ENCODE measurements around the gene BMS1. TPM values are rescaled to one million over a fixed set of nuclear protein-coding genes. Genes with fewer than 3 reads are reported as not detected.

Gene BMS1
- total RNA-seq, 1 donor from 2014 or later, result 24.6 TPM

GRCh38 chr10:42755028-42755451 lies 27.6 kb upstream of the BMS1 start:
- intact Hi-C loops (cut with micrococcal nuclease), result loop anchor here (10.0 kb wide), 2 partner anchors 120 to 590 kb away; partner anchors contain the start of gene ZNF33B
- H3K27ac Mint-ChIP-seq, result no peak overlapping the region
- H3K9me3 Mint-ChIP-seq, result no peaks in the 10 kb centered on the region
- DNase-seq (no peak), ATAC-seq (ENCODE audit: low read depth) (no peak)
- CTCF ChIA-PET, result no interaction called here
- H3K4me1 Mint-ChIP-seq, result peaks cover 14% of the 10 kb centered on the region
- no peaks in the 10 kb centered on the region for H3K36me3 Mint-ChIP-seq (ENCODE audit: low read depth)
- peaks cover 44% of the 10 kb centered on the region for H3K27me3 Mint-ChIP-seq
- POLR2A ChIA-PET, result no interaction called here
- H3K4me3 Mint-ChIP-seq, result peak overlapping the region; percentile 35
- TF ChIP-seq CTCF (IDR thresholded peaks at IDR 0.05), result no peak

- CTCF ChIA-PET, result no interaction called here
- intact Hi-C loops (cut with micrococcal nuclease), result loop anchor here (10.0 kb wide), 2 partner anchors 121 to 589 kb away; partner anchors contain the start of gene ZNF33B
- Mint-ChIP-seq H3K4me3 (peak overlapping the region; percentile 58), H3K4me1 (peaks cover 14% of the 10 kb centered on the region), H3K9me3 (no peaks in the 10 kb centered on the region), H3K27ac (no peak overlapping the region), H3K27me3 (peaks cover 47% of the 10 kb centered on the region), H3K36me3 (ENCODE audit: low read depth) (no peaks in the 10 kb centered on the region)
- POLR2A ChIA-PET, result no interaction called here
- no peak for TF ChIP-seq CTCF (IDR thresholded peaks at IDR 0.05)
- ATAC-seq (ENCODE audit: low read depth) (no peak), DNase-seq (no peak)
Measured at GRCh38 chr10:42755556-42756093, 27.0 kb upstream of the BMS1 start.

DNA sequence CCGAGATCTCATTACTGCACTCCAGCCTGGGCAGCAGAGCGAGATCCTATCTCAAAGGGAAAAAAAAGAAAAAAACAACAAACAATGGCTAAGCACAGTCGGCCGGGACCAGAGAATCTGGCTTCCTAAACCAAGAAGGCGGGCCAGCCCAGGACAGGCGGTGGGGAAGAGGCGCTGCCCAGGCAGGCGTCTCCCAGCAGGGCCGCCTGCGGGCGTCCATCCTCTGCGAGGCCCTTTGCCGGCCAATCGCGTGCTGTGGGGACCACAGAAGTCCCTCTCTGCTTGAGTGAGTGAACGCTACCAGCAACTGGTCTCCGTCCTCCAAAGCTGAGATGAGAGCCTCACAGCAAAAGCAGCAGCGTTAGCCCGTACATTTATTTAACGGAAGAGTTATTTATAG lies 14.7 kb upstream of the BMS1 start:
- no peak for DNase-seq
- no peak overlapping the region for H3K4me3 Mint-ChIP-seq
- no peak for TF ChIP-seq CTCF (IDR thresholded peaks at IDR 0.05)
- intact Hi-C loops (cut with micrococcal nuclease), result no loop called here
- no peak overlapping the region for H3K27ac Mint-ChIP-seq
- H3K27me3 Mint-ChIP-seq, result peaks cover 19% of the 10 kb centered on the region
- ChIA-PET CTCF (no interaction called here), POLR2A (no interaction called here)
- H3K4me1 Mint-ChIP-seq, result no peaks in the 10 kb centered on the region
- peaks cover under 1% of the 10 kb centered on the region for H3K9me3 Mint-ChIP-seq
- no peak for ATAC-seq (ENCODE audit: low read depth)
- no peaks in the 10 kb centered on the region for H3K36me3 Mint-ChIP-seq (ENCODE audit: low read depth)

DNA sequence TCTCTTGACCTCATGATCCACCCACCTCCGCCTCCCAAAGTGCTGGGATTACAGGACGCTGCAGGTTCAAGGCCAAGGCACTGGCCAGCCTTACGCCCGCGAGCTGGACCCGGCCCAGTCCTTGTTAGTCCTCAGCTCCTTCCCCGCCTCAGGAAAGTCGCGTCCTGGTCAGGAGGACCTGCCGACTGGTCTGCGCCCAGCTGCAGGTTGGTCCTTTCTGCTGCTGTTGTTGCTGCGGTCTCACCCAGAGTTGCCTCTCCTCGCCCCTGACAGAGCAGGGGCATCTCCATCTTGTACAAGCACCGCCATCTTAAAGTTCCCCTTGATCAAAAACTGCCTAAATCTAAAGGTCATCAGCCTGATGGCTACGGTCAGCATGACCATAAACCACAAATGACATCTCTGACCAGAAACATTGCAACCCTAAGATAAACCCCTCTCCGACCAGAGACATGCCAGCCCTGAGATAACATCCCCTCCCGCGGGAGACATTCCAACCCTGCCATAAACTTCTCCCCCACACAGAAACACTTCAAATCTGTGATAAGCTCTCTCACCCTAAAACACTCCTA lies 13.9 kb upstream of the BMS1 start:
- no peak overlapping the region for H3K27ac Mint-ChIP-seq
- H3K9me3 Mint-ChIP-seq, result no peaks in the 10 kb centered on the region
- H3K4me3 Mint-ChIP-seq, result no peak overlapping the region
- no peak for DNase-seq
- no peak for TF ChIP-seq CTCF (IDR thresholded peaks at IDR 0.05)
- POLR2A ChIA-PET, result no interaction called here
- no peak for ATAC-seq (ENCODE audit: low read depth)
- H3K4me1 Mint-ChIP-seq, result no peaks in the 10 kb centered on the region
- H3K36me3 Mint-ChIP-seq (ENCODE audit: low read depth), result no peaks in the 10 kb centered on the region
- CTCF ChIA-PET, result no interaction called here
- intact Hi-C loops (cut with micrococcal nuclease), result no loop called here
- H3K27me3 Mint-ChIP-seq, result peaks cover 19% of the 10 kb centered on the region

DNA sequence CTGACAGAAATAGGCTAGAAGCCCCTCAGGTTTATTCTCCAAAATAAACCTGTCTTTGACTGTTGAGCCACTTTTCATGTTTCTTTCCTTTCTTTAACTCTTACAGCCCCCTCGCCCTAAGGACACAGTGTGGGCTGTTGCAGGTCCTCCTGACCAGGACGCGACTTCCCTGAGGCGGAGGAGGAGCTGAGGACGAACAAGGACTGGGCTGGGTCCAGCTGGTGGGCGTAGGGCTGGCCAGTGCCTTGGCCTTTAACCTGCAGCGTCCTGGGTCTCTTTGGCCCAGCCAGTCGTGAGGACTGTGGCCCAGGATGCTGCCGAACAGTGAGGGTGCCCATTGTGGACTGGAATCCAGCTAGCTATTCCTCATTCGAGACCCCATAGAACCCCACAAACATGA lies 13.4 kb upstream of the BMS1 start:
- intact Hi-C loops (cut with micrococcal nuclease), result no loop called here
- no peak for TF ChIP-seq CTCF (IDR thresholded peaks at IDR 0.05)
- CTCF ChIA-PET, result no interaction called here

More for the DNA sequence above, 13.4 kb upstream of the BMS1 start:
- peaks cover 19% of the 10 kb centered on the region for H3K27me3 Mint-ChIP-seq
- no peak overlapping the region for H3K27ac Mint-ChIP-seq
- no peak overlapping the region for H3K4me3 Mint-ChIP-seq
- POLR2A ChIA-PET, result no interaction called here
- no peaks in the 10 kb centered on the region for H3K36me3 Mint-ChIP-seq (ENCODE audit: low read depth)
- no peaks in the 10 kb centered on the region for H3K9me3 Mint-ChIP-seq
- DNase-seq (no peak), ATAC-seq (ENCODE audit: low read depth) (no peak)
- no peaks in the 10 kb centered on the region for H3K4me1 Mint-ChIP-seq
